Measurements from ENCODE around the gene SLAIN2.
"Not testable (repeated sequence)": the region's sequence is repeated elsewhere in the genome, so short reads cannot be mapped to it uniquely, and the experiment has no call there.

SLAIN2 gene

GRCh38 chr4:48340965-48341775, at the start of gene SLAIN2:
TSS of gene SLAIN2 (plus strand) at chr4:48341529. CDS start at chr4:48341740, 211 bp downstream.
- peak; percentile 97 for DNase-seq (ENCODE audit: low spot score)

- DNase-seq (ENCODE audit: low spot score) = not testable (repeated sequence)
Observed at GRCh38 chr4:48292218-48292790, 49.0 kb upstream of the SLAIN2 start.

GRCh38 chr4:48295116-48295515, 46.2 kb upstream of the SLAIN2 start:
- no peak for DNase-seq (ENCODE audit: low spot score)

GRCh38 chr4:48296365-48296764, 45.0 kb upstream of the SLAIN2 start:
- no peak for DNase-seq (ENCODE audit: low spot score)

- DNase-seq (ENCODE audit: low spot score) = no peak
Observed at GRCh38 chr4:48297256-48297846, 44.0 kb upstream of the SLAIN2 start.

GRCh38 chr4:48299560-48299959, 41.8 kb upstream of the SLAIN2 start:
- DNase-seq (ENCODE audit: low spot score) = no peak

GRCh38 chr4:48300004-48300403, 41.3 kb upstream of the SLAIN2 start:
- DNase-seq (ENCODE audit: low spot score) = no peak

GRCh38 chr4:48305508-48305907, 35.8 kb upstream of the SLAIN2 start:
- DNase-seq (ENCODE audit: low spot score) = no peak

GRCh38 chr4:48307528-48307927, 33.8 kb upstream of the SLAIN2 start:
- DNase-seq (ENCODE audit: low spot score) = no peak

- DNase-seq (ENCODE audit: low spot score) = no peak
Observed at GRCh38 chr4:48308901-48309300, 32.4 kb upstream of the SLAIN2 start.

GRCh38 chr4:48311896-48312295, 29.4 kb upstream of the SLAIN2 start:
- no peak for DNase-seq (ENCODE audit: low spot score)

- DNase-seq (ENCODE audit: low spot score) = not testable (repeated sequence)
Observed at GRCh38 chr4:48314746-48315145, 26.6 kb upstream of the SLAIN2 start.

- DNase-seq (ENCODE audit: low spot score) = peak; percentile 38
Observed at GRCh38 chr4:48315728-48316630, 25.4 kb upstream of the SLAIN2 start.

- DNase-seq (ENCODE audit: low spot score) = no peak
Observed at GRCh38 chr4:48321312-48321711, 20.0 kb upstream of the SLAIN2 start.

- no peak for DNase-seq (ENCODE audit: low spot score)
Observed at GRCh38 chr4:48322063-48322462, 19.3 kb upstream of the SLAIN2 start.

- DNase-seq (ENCODE audit: low spot score) = no peak
Observed at GRCh38 chr4:48324281-48324680, 17.0 kb upstream of the SLAIN2 start.

- no peak for DNase-seq (ENCODE audit: low spot score)
Observed at GRCh38 chr4:48329193-48329592, 12.1 kb upstream of the SLAIN2 start.

- DNase-seq (ENCODE audit: low spot score) = no peak
Observed at GRCh38 chr4:48329976-48330375, 11.4 kb upstream of the SLAIN2 start.

GRCh38 chr4:48331577-48332330, 9.6 kb upstream of the SLAIN2 start:
- no peak for DNase-seq (ENCODE audit: low spot score)

- no peak for DNase-seq (ENCODE audit: low spot score)
Observed at GRCh38 chr4:48332661-48333060, 8.7 kb upstream of the SLAIN2 start.

GRCh38 chr4:48333587-48333986, 7.7 kb upstream of the SLAIN2 start:
- DNase-seq (ENCODE audit: low spot score) = no peak

- no peak for DNase-seq (ENCODE audit: low spot score)
Observed at GRCh38 chr4:48334236-48334635, 7.1 kb upstream of the SLAIN2 start.
